Spinal cord (tissue), 10 donors: Measurements from ENCODE around the gene RTL9. TPM values are rescaled to one million over a fixed set of nuclear protein-coding genes. Genes with fewer than 3 reads are reported as not detected.

Experiments
- DNase-seq, 6 donors: peaks; one replicate each; pipeline versions ENCODE4 v3.0.0 to v3.0.0-alpha.2; 2013 to 2015; ENCODE audit warnings: low spot score in 6 of 6, low read depth in 4 of 6
- H3K27ac ChIP-seq: one replicate; pipeline ENCODE4 v1.5.1; 2013; ENCODE audit warnings: low read depth, low read length, control low read depth
- H3K27me3 ChIP-seq: one replicate; pipeline ENCODE4 v1.6.1; 2013; ENCODE audit warnings: low read length; ENCODE audit not compliant: control insufficient read depth, insufficient read depth
- H3K36me3 ChIP-seq: one replicate; pipeline ENCODE4 v1.6.1; 2013; ENCODE audit warnings: low read length; ENCODE audit not compliant: control insufficient read depth, insufficient read depth
- H3K4me1 ChIP-seq: one replicate; pipeline ENCODE4 v1.6.1; 2013; ENCODE audit warnings: low read length; ENCODE audit not compliant: control insufficient read depth, insufficient read depth
- H3K4me3 ChIP-seq: one replicate; pipeline ENCODE4 v1.5.1; 2013; ENCODE audit warnings: low read depth, low read length, control low read depth
- H3K9me3 ChIP-seq: one replicate; pipeline ENCODE4 v1.6.1; 2013; ENCODE audit warnings: low read length; ENCODE audit not compliant: control insufficient read depth, insufficient read depth
- WGBS: methylation state at CpG from one replicate; pipeline ENCODE4 v1.1.5; 2013; ENCODE audit warnings: missing lambda C conversion rate; ENCODE audit not compliant: insufficient coverage; 5-methylcytosine and 5-hydroxymethylcytosine counted together
- polyA plus RNA-seq, 2 donors: library from polyadenylated mRNA; unstranded; fragments of 120-200 nt; gene quantifications; one replicate each; pipeline ENCODE4 v1.2.1, GENCODE V29; 2013; ENCODE audit not compliant: insufficient read length in 2 of 2
- total RNA-seq, 2 donors: library from RNA; depleted of rRNA in 1 of 2; stranded (reverse); fragments of 120-200 nt in 1 of 2; fragments of >200 nt in 1 of 2; gene quantifications; one replicate each; pipeline versions ENCODE4 v1.2.3 to v1.2.4, GENCODE V29; 2013 to 2014
- donor health status: healthy.

RTL9 gene
- total and polyA plus RNA-seq, 4 donors: 0.99 to 2.5 (median 1.8) TPM

GRCh38 chrX:110338935-110339334, 19.7 kb upstream of the RTL9 start:
- H3K27me3 ChIP-seq: no peaks in the 10 kb centered on the region
- H3K4me1 ChIP-seq: no peaks in the 10 kb centered on the region
- WGBS: 71% methylated on average over 3 of the region's 4 CpGs
- no peak for DNase-seq
- no peaks in the 10 kb centered on the region for H3K36me3 ChIP-seq
- no peak overlapping the region for H3K4me3 ChIP-seq
- no peaks in the 10 kb centered on the region for H3K9me3 ChIP-seq
- no peak overlapping the region for H3K27ac ChIP-seq

GRCh38 chrX:110341189-110342035, 17.2 kb upstream of the RTL9 start:
- Histone ChIP-seq H3K9me3 (no peaks in the 10 kb centered on the region), H3K4me3 (no peak overlapping the region), H3K4me1 (no peaks in the 10 kb centered on the region), H3K27ac (no peak overlapping the region), H3K27me3 (no peaks in the 10 kb centered on the region), H3K36me3 (no peaks in the 10 kb centered on the region)
- no peak for DNase-seq
- 75% methylated on average over 3 of the region's 11 CpGs for WGBS

- no peak overlapping the region for H3K27ac ChIP-seq
- peaks cover 3% of the 10 kb centered on the region for H3K27me3 ChIP-seq
- no peak overlapping the region for H3K4me3 ChIP-seq
- DNase-seq: no peak
- 53% methylated on average over 7 of the region's 17 CpGs for WGBS
- H3K36me3 ChIP-seq: no peaks in the 10 kb centered on the region
- H3K4me1 ChIP-seq: no peaks in the 10 kb centered on the region
- H3K9me3 ChIP-seq: no peaks in the 10 kb centered on the region
Observed at GRCh38 chrX:110346681-110347080, 12.0 kb upstream of the RTL9 start.

GRCh38 chrX:110359273-110359672, 625 bp downstream of the RTL9 start:
- Histone ChIP-seq H3K27me3 (peaks cover 4% of the 10 kb centered on the region), H3K4me3 (no peak overlapping the region), H3K4me1 (no peaks in the 10 kb centered on the region), H3K9me3 (no peaks in the 10 kb centered on the region), H3K36me3 (no peaks in the 10 kb centered on the region), H3K27ac (no peak overlapping the region)
- DNase-seq: peak in 1 of 6 donors; percentile 1
- WGBS: no CpG with 5 or more reads among the region's 1 CpG

GRCh38 chrX:110363244-110363643, 4.6 kb downstream of the RTL9 start:
- Histone ChIP-seq H3K36me3 (no peaks in the 10 kb centered on the region), H3K4me3 (no peak overlapping the region), H3K27ac (no peak overlapping the region), H3K27me3 (peaks cover 2% of the 10 kb centered on the region), H3K9me3 (no peaks in the 10 kb centered on the region), H3K4me1 (no peaks in the 10 kb centered on the region)
- DNase-seq: no peak
- WGBS: no CpG with 5 or more reads among the region's 1 CpG

- no peak for DNase-seq
- peaks cover 10% of the 10 kb centered on the region for H3K27me3 ChIP-seq
Observed at GRCh38 chrX:110373310-110373709, 14.7 kb downstream of the RTL9 start.

GRCh38 chrX:110374559-110374958, 15.9 kb downstream of the RTL9 start:
- H3K27me3 ChIP-seq: peaks cover 11% of the 10 kb centered on the region
- no peak overlapping the region for H3K4me3 ChIP-seq
- no peaks in the 10 kb centered on the region for H3K4me1 ChIP-seq
- no peak for DNase-seq
- H3K9me3 ChIP-seq: no peaks in the 10 kb centered on the region
- no peaks in the 10 kb centered on the region for H3K36me3 ChIP-seq
- 50% methylated on average over 1 of the region's 1 CpG for WGBS
- H3K27ac ChIP-seq: no peak overlapping the region

More at GRCh38 chrX:110373310-110373709, 14.7 kb downstream of the RTL9 start:
- Histone ChIP-seq H3K4me1 (no peaks in the 10 kb centered on the region), H3K27ac (no peak overlapping the region), H3K36me3 (no peaks in the 10 kb centered on the region), H3K4me3 (no peak overlapping the region), H3K9me3 (no peaks in the 10 kb centered on the region)
- WGBS: no CpG with 5 or more reads among the region's 2 CpGs

- DNase-seq: no peak
- Histone ChIP-seq H3K4me1 (no peaks in the 10 kb centered on the region), H3K27ac (no peak overlapping the region), H3K36me3 (no peaks in the 10 kb centered on the region), H3K4me3 (no peak overlapping the region), H3K9me3 (no peaks in the 10 kb centered on the region), H3K27me3 (peaks cover 10% of the 10 kb centered on the region)
- no CpG with 5 or more reads among the region's 2 CpGs for WGBS
Observed at GRCh38 chrX:110381216-110381615, 22.6 kb downstream of the RTL9 start.

- no peak for DNase-seq
- H3K27me3 ChIP-seq: peaks cover 5% of the 10 kb centered on the region
- 42% methylated on average over 2 of the region's 2 CpGs for WGBS
- no peaks in the 10 kb centered on the region for H3K36me3 ChIP-seq
- H3K4me1 ChIP-seq: no peaks in the 10 kb centered on the region
- no peaks in the 10 kb centered on the region for H3K9me3 ChIP-seq
- H3K27ac ChIP-seq: no peak overlapping the region
- no peak overlapping the region for H3K4me3 ChIP-seq
Observed at GRCh38 chrX:110383414-110383813, 24.8 kb downstream of the RTL9 start.

GRCh38 chrX:110384490-110384889, 25.8 kb downstream of the RTL9 start:
- 100% methylated on average over 1 of the region's 2 CpGs for WGBS
- H3K9me3 ChIP-seq: no peaks in the 10 kb centered on the region

More at GRCh38 chrX:110384490-110384889, 25.8 kb downstream of the RTL9 start:
- Histone ChIP-seq H3K36me3 (no peaks in the 10 kb centered on the region), H3K4me1 (no peaks in the 10 kb centered on the region), H3K4me3 (no peak overlapping the region), H3K27me3 (peaks cover 4% of the 10 kb centered on the region), H3K27ac (no peak overlapping the region)
- DNase-seq: no peak
